ENCODE results near the gene ERP44.

ERP44 gene

GRCh38 chr9:99986642-99987041, 112.2 kb downstream of the ERP44 start:
- Histone ChIP-seq H3K79me2 (ENCODE audit: control insufficient read depth, low read length) (no peaks in the 10 kb centered on the region), H3K27ac (ENCODE audit: low read depth, low read length) (no peak overlapping the region), H3K9me2 (replicated peaks; ENCODE audit: control insufficient read depth, low read length) (no peaks in the 10 kb centered on the region), H3K4me2 (ENCODE audit: low read length) (no peak overlapping the region), H3K4me3 (ENCODE audit: low read length) (no peak overlapping the region), H4K20me1 (ENCODE audit: control insufficient read depth, insufficient read depth, low read depth, low read length) (no peaks in the 10 kb centered on the region), H3K4me1 (ENCODE audit: control insufficient read depth, low read length) (no peaks in the 10 kb centered on the region), H3K9me3 (ENCODE audit: control insufficient read depth, insufficient read depth, low read length) (no peaks in the 10 kb centered on the region), H3F3A (ENCODE audit: control insufficient read depth, insufficient read depth) (no peaks in the 10 kb centered on the region), H3K27me3 (ENCODE audit: control insufficient read depth, low read length) (no peaks in the 10 kb centered on the region), H3K36me3 (ENCODE audit: control insufficient read depth, low read length) (peaks cover 21% of the 10 kb centered on the region)
- TF ChIP-seq CTCF (IDR thresholded peaks at IDR 0.05; ENCODE audit: low read depth, low read length, poor library complexity, severe bottlenecking) (no peak), EZH2phosphoT487 (IDR thresholded peaks at IDR 0.05; ENCODE audit: borderline replicate concordance, low read length) (no peak)

GRCh38 chr9:99980598-99980997, 118.2 kb downstream of the ERP44 start:
- Histone ChIP-seq H3K27ac (ENCODE audit: low read depth, low read length) (no peak overlapping the region), H3K27me3 (ENCODE audit: control insufficient read depth, low read length) (no peaks in the 10 kb centered on the region), H3K9me3 (ENCODE audit: control insufficient read depth, insufficient read depth, low read length) (no peaks in the 10 kb centered on the region), H3K36me3 (ENCODE audit: control insufficient read depth, low read length) (peaks cover 25% of the 10 kb centered on the region), H3K9me2 (replicated peaks; ENCODE audit: control insufficient read depth, low read length) (no peaks in the 10 kb centered on the region), H3F3A (ENCODE audit: control insufficient read depth, insufficient read depth) (no peaks in the 10 kb centered on the region), H3K79me2 (ENCODE audit: control insufficient read depth, low read length) (no peaks in the 10 kb centered on the region), H3K4me2 (ENCODE audit: low read length) (no peak overlapping the region), H3K4me1 (ENCODE audit: control insufficient read depth, low read length) (no peaks in the 10 kb centered on the region), H3K4me3 (ENCODE audit: low read length) (no peak overlapping the region), H4K20me1 (ENCODE audit: control insufficient read depth, insufficient read depth, low read depth, low read length) (no peaks in the 10 kb centered on the region)
- no peak for TF ChIP-seq CTCF (IDR thresholded peaks at IDR 0.05; ENCODE audit: low read depth, low read length, poor library complexity, severe bottlenecking)
- no peak for TF ChIP-seq EZH2phosphoT487 (IDR thresholded peaks at IDR 0.05; ENCODE audit: borderline replicate concordance, low read length)

GRCh38 chr9:99978221-99978620, 120.6 kb downstream of the ERP44 start:
- Histone ChIP-seq H3K9me2 (replicated peaks; ENCODE audit: control insufficient read depth, low read length) (no peaks in the 10 kb centered on the region), H4K20me1 (ENCODE audit: control insufficient read depth, insufficient read depth, low read depth, low read length) (no peaks in the 10 kb centered on the region), H3K36me3 (ENCODE audit: control insufficient read depth, low read length) (peaks cover 14% of the 10 kb centered on the region), H3K4me1 (ENCODE audit: control insufficient read depth, low read length) (no peaks in the 10 kb centered on the region), H3F3A (ENCODE audit: control insufficient read depth, insufficient read depth) (no peaks in the 10 kb centered on the region), H3K27ac (ENCODE audit: low read depth, low read length) (no peak overlapping the region), H3K4me3 (ENCODE audit: low read length) (no peak overlapping the region), H3K27me3 (ENCODE audit: control insufficient read depth, low read length) (no peaks in the 10 kb centered on the region), H3K4me2 (ENCODE audit: low read length) (no peak overlapping the region), H3K9me3 (ENCODE audit: control insufficient read depth, insufficient read depth, low read length) (no peaks in the 10 kb centered on the region), H3K79me2 (ENCODE audit: control insufficient read depth, low read length) (no peaks in the 10 kb centered on the region)
- TF ChIP-seq EZH2phosphoT487 (IDR thresholded peaks at IDR 0.05; ENCODE audit: borderline replicate concordance, low read length) (no peak), CTCF (IDR thresholded peaks at IDR 0.05; ENCODE audit: low read depth, low read length, poor library complexity, severe bottlenecking) (no peak)

All from DOHH2 (cell line).